Epithelial cell of proximal tubule (primary cell): ENCODE data around the gene CLEC16A. TPM values are rescaled to one million over a fixed set of nuclear protein-coding genes. Genes with fewer than 3 reads are reported as not detected.
"Not testable (repeated sequence)": the region's sequence is repeated elsewhere in the genome, so short reads cannot be mapped to it uniquely, and the experiment has no call there.

Experiments used
- DNase-seq: peaks from one replicate; pipeline ENCODE4 v3.0.0-alpha.2; 2011; ENCODE audit warnings: low read depth
- H3K4me3 ChIP-seq: 2 replicates; pipeline ENCODE4 v1.5.1; 2011; ENCODE audit warnings: low read depth, mild to moderate bottlenecking, low read length
- total RNA-seq: library from RNA; depleted of rRNA; stranded (reverse); fragments of >200 nt; gene quantifications from 2 replicates; pipeline ENCODE4 v1.2.3, GENCODE V29; 2015
- TF ChIP-seq, protein P1 (sequence below): conservative IDR thresholded peaks from 2 replicates; pipeline ENCODE4 v1.5.1; 2012; ENCODE audit warnings: low read depth, mild to moderate bottlenecking, low read length

Gene CLEC16A
- total RNA-seq, 1 donor from 2014 or later, result 15.6 TPM

DNA sequence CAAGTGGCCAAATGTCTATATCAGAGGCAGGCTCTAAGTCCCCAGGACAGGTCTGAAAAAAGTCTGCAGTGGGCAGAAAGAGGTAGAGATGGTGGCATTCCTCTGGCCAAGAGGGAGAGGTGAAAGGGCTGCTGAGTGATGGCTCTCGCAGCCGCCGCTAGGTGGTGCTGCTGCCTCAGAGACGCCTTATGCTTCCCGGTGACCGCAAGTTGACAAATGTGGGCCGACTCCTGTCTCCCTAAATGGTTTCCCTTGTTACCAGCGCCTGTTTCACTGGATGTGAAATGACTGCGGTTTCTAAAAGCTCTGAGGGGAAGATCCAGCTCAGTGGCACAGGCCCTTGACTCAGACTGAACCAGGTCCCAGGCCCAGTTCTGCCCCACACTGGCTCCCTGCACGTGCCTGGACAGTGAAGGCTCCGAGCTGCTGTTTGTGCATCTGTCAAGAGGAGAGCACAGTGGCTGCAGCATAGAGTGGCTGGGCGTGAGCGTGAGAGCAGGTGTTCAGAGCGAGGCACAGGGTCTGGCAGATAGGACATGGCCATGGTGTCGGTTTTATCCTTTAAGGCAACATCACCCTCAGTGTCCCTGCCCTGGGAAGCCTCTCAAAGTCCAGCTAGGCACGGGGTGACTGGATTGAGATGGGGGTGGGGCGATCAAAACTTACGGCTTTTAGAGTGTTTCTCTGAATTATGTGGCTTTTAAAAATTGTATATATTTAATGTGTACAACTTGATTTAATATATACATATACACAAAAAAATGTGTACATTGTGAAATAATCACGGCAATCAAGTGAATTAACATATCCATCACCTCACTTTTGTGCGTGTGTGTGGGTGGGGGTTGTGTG, 19.9 kb downstream of the CLEC16A start:
- H3K4me3 ChIP-seq, result no peak overlapping the region
- DNase-seq, result no peak
- TF ChIP-seq, protein P1, sequence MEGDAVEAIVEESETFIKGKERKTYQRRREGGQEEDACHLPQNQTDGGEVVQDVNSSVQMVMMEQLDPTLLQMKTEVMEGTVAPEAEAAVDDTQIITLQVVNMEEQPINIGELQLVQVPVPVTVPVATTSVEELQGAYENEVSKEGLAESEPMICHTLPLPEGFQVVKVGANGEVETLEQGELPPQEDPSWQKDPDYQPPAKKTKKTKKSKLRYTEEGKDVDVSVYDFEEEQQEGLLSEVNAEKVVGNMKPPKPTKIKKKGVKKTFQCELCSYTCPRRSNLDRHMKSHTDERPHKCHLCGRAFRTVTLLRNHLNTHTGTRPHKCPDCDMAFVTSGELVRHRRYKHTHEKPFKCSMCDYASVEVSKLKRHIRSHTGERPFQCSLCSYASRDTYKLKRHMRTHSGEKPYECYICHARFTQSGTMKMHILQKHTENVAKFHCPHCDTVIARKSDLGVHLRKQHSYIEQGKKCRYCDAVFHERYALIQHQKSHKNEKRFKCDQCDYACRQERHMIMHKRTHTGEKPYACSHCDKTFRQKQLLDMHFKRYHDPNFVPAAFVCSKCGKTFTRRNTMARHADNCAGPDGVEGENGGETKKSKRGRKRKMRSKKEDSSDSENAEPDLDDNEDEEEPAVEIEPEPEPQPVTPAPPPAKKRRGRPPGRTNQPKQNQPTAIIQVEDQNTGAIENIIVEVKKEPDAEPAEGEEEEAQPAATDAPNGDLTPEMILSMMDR, result peak; percentile 97

DNA sequence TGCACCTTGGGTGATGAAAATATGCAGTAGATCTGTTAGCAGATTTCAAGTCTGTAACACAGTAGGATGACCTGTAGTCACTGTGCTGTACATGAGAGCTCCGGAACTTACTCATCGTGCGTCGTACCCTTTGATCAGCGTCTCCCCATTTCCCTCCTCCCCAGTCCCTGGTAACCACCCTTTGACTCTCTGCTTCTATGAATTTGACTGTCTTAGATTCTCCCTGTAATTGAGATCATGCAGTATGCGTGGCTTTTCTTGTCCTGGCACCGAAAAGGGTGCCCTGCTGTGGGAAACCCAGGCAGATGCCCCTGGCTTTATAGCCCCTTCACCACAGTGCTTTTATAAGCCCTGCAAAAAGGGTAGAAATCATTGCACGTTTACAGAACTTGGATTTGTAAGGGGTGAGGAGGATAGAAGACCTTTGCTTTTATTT, 20.5 kb downstream of the CLEC16A start:
- no peak for DNase-seq
- H3K4me3 ChIP-seq, result no peak overlapping the region
- TF ChIP-seq, protein P1, result no peak

DNA sequence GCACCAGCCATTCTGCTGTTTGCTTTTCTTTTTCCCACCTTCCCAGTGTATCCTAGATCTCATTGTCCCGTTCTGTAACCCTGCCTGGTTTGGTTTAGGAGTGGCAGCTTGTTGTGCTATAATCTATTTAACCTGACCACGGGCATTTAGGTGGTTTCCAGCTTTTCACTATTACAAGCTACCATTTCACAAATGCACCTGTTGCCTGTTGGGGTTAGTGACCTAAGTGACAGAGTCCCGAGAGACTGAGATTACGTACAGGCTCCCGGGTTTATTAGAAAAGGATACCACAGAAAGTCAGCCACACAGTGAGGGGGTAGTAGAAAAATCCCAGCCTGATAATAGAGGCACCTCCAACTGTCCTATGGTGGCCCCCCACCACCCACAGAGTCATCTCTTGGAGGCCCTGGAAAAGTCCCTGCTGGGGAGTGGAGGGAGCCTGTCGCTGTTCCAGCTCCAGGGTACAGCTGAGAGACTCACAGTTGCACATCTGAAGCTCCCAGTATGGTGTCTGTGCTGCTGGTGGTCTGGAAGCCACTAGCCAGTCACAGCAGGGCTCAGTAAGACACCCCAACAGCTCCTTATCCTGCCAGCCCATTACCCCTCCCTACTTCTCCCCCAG, 21.2 kb downstream of the CLEC16A start:
- TF ChIP-seq, protein P1, result no peak
- no peak overlapping the region for H3K4me3 ChIP-seq
- DNase-seq, result no peak

DNA sequence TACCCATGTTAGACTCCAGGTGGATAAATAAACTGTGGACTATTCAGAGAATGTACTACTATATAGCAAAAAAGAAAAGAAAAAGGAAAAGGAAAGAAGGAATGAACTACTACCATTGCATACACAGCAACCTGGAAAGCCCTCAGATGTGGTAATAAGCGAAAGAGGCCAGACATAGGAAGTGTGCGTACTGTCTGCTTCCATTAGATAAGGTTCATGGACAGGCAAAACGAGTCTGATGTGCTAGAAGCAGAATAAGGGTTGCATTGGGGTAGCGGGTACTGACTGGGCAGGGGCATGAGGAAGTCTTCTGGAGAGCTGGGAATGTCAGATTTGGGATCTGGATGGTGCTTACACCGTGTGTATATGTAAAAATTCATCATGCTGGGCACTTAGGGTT, 21.8 kb downstream of the CLEC16A start:
- TF ChIP-seq, protein P1, result no peak

DNA sequence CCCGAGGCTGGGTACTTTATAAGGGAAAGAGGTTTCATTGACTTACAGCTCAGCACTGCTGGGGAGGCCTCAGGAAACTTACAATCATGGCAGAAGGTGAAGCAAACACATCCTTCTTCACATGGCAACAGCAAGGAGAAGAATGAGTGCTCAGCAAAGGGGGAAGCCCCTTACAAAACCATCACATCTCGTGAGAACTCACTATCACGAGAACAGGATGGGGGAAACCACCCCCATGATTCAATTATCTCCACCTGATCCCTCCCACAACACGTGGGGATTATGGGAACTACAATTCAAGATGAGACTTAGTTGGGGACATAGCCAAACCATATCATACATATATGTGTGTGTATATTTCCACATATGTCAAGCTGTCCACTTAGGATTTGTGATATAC, 22.2 kb downstream of the CLEC16A start:
- not testable (repeated sequence) for DNase-seq, H3K4me3 ChIP-seq

More for the DNA sequence above, 21.8 kb downstream of the CLEC16A start:
- H3K4me3 ChIP-seq, result no peak overlapping the region
- no peak for DNase-seq

DNA sequence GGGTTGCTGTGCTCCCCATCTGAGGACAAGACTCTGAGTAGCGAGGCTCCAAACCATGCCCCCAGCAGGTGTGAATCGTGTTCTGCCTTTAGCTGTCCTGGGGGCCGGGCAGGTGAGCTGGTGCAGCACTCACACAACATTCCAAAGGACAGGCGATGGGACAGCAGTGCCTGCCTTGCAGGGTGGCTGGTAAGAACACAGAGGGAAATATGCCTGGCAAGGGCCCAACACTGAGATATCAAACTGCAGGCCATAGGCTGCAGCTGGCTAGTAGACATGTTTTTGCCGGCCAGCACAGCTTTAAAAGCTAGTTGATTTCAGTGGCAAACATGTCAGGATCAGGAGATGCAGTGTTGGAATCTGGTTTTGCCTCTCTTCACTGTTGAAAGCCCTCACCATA, 23.6 kb downstream of the CLEC16A start:
- no peak overlapping the region for H3K4me3 ChIP-seq
- DNase-seq, result no peak
- TF ChIP-seq, protein P1, result no peak

DNA sequence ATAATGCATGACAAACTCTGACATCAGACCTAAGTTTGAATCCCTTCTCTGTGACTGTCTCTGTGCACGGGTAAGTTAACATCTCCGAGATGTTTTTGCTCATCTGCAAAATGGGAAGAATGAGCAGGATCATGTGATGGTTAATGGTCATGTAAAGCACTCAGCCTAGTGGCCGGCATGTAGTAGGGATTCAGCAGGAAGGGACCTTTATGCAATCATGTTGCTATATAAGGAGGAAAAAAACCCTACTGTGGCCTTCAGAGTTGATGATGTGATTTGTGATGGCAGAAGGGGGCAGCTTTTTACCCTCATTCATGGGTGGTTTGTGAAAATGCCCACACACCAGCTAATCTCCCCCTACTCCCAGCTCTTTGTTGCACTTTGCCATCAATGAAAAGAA, 24.1 kb downstream of the CLEC16A start:
- no peak for DNase-seq
- TF ChIP-seq, protein P1, result no peak
- H3K4me3 ChIP-seq, result no peak overlapping the region
